Body of pancreas (tissue), 4 donors: ENCODE results near the gene GFRA1.

Experiments
- POLR2A ChIP-seq, 3 donors: fragments of 450-650 bp; IDR thresholded peaks; one replicate each; pipeline ENCODE4 v1.6.1; 2016; ENCODE audit warnings: antibody characterized with exemption in 3 of 3, mild to moderate bottlenecking in 2 of 3
- TF ChIP-seq, protein P1 (sequence below), 7 experiments: fragments of 450-650 bp in 4 of 7; fragments of 200-600 bp in 3 of 7; sonication (generic) in 3 of 7; IDR thresholded peaks; one replicate each; pipeline ENCODE4 v1.5.1; 2016 to 2019; ENCODE audit warnings: antibody characterized with exemption in 7 of 7

DNA sequence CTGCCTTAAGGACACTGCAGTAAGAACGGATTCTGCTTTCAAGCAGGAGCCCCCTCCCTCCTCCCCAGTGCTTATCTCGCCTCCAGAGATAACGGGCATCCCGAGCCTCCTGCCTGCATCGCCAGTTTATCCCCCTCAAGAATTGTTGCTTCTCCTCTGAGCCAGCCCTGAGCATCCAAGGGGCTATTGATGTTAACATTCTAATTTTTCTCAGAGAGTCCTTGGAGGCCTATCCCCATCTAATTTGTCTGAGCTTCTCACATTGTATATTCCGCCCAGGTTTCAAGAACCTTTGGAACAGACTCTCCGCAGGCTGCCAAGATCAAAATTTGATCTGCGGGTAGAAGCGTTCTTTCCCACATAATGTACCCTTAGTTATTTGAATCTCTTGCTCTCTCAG is 180.0 kb downstream of the GFRA1 start:
- no peak for TF ChIP-seq POLR2A (IDR thresholded peaks at IDR 0.05)
- TF ChIP-seq, protein P1, sequence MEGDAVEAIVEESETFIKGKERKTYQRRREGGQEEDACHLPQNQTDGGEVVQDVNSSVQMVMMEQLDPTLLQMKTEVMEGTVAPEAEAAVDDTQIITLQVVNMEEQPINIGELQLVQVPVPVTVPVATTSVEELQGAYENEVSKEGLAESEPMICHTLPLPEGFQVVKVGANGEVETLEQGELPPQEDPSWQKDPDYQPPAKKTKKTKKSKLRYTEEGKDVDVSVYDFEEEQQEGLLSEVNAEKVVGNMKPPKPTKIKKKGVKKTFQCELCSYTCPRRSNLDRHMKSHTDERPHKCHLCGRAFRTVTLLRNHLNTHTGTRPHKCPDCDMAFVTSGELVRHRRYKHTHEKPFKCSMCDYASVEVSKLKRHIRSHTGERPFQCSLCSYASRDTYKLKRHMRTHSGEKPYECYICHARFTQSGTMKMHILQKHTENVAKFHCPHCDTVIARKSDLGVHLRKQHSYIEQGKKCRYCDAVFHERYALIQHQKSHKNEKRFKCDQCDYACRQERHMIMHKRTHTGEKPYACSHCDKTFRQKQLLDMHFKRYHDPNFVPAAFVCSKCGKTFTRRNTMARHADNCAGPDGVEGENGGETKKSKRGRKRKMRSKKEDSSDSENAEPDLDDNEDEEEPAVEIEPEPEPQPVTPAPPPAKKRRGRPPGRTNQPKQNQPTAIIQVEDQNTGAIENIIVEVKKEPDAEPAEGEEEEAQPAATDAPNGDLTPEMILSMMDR (IDR thresholded peaks at IDR 0.05) = no peak
